Stimulated activated CD8-positive, alpha-beta memory T cell treated with anti-CD3 and anti-CD28 coated beads, Interleukin-12 subunit alpha, Interleukin-12 subunit beta, amount 100 ng/mL, for 1 hour (primary cell): ENCODE data around the gene CLSTN1.

ENCODE experiments used
- DNase-seq: peaks from one replicate; pipeline ENCODE4 v3.0.0-alpha.2; 2020; ENCODE audit warnings: low read depth

The CLSTN1 gene

DNA sequence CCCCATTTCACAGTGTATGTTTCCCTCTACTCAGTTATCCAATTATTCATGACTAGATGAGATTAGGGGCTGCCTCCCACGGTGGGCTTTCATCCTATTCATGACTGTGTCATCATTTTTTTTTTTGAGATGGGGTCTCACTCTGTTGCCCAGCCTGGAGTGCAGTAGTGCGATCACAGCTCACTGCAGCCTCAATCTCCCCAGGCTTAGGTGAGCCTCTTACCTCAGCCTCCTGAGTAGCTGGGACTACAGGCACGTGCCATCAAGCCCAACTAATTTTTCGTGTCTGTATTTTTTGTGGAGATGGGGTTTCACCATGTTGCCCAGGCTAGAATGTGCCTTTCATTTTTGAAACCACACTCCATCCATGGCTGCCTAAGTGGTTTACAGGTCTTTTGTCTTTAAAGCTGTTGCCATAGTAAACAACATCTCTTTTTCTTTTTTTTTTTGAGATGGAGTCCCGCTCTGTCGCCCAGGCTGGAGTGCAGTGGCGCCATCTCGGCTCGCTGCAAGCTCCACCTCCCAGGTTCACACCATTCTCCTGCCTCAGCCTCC, 112.2 kb downstream of the CLSTN1 start:
- DNase-seq, result no peak

- DNase-seq, result no peak
Measured at GRCh38 chr1:9710037-9710436, 113.7 kb downstream of the CLSTN1 start.

GRCh38 chr1:9706178-9706577, 117.6 kb downstream of the CLSTN1 start:
- DNase-seq, result no peak

DNA sequence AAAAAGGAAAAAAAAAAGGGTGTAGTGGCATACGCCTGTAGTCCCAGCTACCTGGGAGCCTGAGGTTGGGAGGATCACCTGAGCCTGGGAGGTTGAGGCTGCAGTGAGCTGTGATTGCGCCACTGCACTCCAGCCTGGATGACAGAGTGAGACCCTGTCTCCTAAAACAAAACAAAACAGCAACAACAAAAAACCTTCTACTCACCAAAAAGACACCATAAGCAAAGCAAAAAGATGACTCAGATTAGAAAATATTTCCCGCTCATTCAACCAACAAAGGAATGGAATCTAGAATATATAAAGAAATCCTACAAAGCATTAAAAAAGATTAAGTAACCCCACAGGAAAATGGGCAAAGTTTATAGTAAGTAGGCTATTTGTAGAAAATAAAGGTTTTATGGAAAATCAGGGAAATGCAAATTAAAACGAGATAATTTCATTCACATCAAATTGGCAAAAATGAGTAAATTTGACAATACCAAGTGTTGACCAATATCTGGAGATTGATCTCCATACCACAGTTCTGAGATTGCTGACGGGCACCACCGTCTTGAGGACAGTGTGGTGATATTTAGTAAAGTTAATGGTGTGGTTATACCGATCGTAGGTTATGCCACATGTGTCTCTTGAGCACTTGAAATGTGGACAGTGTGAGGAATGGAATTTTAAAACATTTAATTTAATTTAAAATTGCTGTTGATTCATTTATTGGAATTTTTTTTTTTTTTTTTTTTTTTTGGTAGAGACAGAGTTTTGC, 118.2 kb downstream of the CLSTN1 start:
- no peak for DNase-seq

DNA sequence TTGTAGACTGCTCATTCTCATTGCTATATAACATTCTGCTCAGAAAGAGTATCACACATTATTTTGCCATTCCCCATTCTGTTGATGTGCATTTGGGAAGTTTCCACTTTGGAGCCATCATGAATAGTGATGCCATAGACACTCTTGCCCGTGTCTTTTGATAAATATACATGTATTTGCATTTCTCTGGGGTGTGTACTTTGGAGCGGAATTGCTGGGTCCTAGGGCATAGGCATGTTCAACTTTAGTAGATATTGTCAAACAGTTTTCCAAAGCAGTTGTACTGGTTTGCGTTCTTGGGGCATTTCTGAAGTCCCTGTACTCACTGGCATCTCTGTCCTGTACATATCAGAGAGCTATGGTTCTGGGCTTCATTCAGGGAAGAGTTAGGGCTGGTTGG, 120.1 kb downstream of the CLSTN1 start:
- DNase-seq, result no peak

DNA sequence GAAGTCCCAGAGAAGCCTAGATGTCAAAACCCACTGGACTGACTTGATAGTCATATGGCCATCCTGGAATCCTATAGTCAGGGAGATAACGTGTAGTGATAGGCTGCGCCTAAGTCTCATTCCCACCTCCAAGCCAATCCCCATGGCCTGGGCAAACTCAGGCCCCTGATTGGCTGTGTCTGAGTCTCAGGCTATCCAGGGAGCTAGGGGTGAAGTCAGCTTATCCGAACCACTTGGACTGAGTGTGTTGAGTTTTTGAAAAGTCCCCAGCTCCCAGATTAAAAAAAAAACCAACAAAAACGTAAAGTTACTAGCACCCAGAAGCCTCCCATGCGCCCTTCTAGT, 120.6 kb downstream of the CLSTN1 start:
- no peak for DNase-seq

DNA sequence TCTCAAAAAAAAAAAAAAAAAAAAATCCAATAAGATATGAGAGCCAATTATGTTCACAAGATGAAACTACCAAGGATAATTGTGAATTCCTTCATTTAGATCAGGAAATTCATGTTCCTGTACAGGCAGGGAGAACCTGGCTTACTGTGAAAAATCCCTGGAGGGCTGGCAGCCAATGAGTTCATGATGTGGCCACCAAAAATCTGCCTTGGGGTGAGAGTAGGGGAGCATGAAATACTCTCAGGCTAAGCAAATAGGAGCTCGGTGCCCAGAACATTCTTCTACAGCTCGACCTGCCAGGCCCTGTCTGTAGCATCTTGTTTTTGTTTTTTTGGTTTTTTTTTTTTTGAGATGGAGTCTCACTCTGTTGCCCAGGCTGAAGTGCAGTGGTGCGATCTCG, 122.1 kb downstream of the CLSTN1 start:
- no peak for DNase-seq

GRCh38 chr1:9700340-9700739, 123.4 kb downstream of the CLSTN1 start:
- no peak for DNase-seq

DNA sequence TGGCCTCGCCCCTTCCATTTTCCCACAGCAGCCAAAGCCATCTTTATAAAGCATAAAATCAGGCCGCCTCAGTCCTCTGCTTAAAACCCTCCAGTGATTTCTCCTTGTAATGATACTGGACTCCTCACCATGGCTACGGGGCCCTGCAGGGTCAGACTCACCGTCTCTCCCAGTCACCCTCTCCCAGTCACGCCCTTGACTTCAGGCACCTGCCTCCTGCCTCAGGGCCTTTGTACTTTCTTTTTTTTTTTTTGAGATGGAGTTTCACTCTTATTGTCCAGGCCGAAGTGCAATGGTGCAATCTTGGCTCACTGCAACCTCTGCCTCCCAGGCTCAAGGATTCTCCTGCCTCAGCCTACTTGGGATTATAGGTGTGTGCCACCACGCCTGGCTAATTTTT, 124.4 kb downstream of the CLSTN1 start:
- no peak for DNase-seq

DNA sequence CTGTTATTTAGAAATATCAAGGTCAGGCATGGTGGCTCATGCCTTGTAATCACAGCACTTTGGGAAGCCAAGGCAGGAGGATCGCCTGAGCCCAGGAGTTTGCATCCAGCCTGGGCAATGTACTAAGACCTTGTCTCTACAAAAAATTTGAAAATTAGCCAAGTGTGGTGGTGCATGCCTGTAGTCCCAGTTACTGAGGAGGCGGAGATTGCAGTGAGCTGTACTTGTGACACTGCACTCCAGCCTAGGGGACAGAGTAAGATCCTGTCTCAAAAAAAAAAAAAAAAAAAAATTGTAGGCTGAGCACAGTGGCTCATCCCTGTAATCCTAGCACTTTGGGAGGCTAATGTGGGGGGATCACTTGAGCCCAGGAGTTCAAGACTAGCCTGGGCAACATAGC, 127.0 kb downstream of the CLSTN1 start:
- no peak for DNase-seq

DNA sequence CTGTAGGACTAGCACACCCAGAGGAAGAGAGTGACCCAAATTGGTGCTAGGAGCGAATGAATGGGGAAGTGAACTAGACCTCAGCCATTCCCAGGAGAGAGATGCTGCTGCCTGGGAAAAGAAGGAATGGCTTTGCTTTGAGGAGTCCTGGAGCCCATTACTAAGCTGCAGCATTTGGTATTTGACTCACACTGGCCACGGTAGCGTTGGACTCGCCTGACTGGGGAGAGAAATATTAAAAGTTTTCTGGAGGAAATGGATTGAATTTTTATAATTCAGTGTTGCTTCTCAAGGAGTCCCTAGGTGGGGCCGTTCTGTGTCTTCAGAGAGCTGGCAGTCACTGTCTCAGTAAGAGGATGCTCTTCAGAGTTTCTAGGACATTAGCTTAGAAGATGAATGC, 132.1 kb downstream of the CLSTN1 start:
- no peak for DNase-seq

DNA sequence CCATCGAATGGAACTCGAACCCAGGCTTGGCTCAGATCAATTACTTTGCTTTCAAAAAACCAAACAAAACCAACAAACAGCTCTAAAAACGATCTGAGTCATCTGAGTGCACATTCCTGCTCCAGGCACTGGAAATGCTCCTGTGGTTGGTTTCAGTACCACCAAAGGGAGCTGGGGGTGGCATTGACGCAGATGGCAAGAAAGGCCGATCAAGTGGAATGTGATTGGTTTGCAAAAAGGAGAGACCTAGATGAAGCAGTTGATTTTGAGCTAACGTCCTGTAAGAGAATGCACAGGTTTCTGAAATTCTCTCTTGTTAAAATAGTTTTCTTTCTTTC, 132.7 kb downstream of the CLSTN1 start:
- no peak for DNase-seq

GRCh38 chr1:9690440-9691107, 133.2 kb downstream of the CLSTN1 start:
- no peak for DNase-seq

GRCh38 chr1:9689971-9690381, 133.8 kb downstream of the CLSTN1 start:
- DNase-seq, result no peak

- DNase-seq, result peak; percentile 75
Measured at GRCh38 chr1:9689011-9689706, 134.6 kb downstream of the CLSTN1 start.

DNA sequence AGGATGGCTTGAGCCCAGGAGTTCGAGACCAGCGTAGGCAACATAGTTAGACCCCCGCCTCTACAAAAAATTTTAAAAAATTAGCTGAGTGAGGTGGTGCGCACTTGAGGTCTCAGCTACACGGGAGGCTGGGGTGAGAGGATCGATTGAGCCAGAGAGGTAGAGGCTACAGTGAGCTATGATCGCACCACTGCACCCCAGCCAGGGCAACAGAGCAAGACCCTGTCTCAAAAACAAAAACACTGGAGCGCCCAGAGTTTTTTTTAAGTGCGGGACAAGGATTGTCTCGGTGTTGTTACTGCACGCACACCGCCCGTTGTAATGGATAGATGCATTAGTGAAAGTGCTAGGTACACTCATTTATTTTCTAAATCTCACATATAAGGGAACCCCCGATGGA, 135.2 kb downstream of the CLSTN1 start:
- DNase-seq, result no peak

GRCh38 chr1:9687874-9688582, 135.7 kb downstream of the CLSTN1 start:
- no peak for DNase-seq

- DNase-seq, result peak; percentile 53
Measured at GRCh38 chr1:9687120-9687873, 136.5 kb downstream of the CLSTN1 start.

DNA sequence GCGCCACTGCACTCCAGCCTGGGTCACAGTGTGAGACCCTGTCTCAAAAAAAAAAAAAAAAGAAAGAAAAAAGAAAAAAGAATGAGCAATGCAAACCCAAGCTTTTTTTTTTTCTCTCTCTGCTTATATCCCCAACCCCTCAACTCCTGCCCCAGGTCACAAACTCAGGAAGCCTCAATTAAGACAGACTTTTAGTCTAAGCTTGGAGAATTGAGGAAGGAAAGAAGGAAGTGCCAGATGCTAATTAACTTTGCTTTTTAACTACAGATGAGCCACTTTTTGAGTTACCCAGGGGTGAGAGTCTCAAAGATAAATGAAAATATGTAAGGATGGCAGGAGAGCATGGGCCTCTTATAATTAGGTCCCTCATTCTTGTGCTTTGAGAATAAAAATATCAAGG, 139.0 kb downstream of the CLSTN1 start:
- DNase-seq, result no peak

GRCh38 chr1:9680828-9681227, 142.9 kb downstream of the CLSTN1 start:
- no peak for DNase-seq

GRCh38 chr1:9680091-9680490, 143.7 kb downstream of the CLSTN1 start:
- no peak for DNase-seq
